Retinal pigment epithelial cell (primary cell): ENCODE results near the gene FTCD.
"Not testable (repeated sequence)": the region's sequence is repeated elsewhere in the genome, so short reads cannot be mapped to it uniquely, and the experiment has no call there.

Experiments used
- DNase-seq: peaks from one replicate; pipeline ENCODE4 v3.0.0-alpha.2; 2010; ENCODE audit warnings: low read depth
- H3K4me3 ChIP-seq: 2 replicates; pipeline ENCODE4 v1.5.1; 2011; ENCODE audit warnings: mild to moderate bottlenecking, low read length, control low read depth, moderate library complexity
- TF ChIP-seq, protein P1 (sequence below): conservative IDR thresholded peaks from 2 replicates; pipeline ENCODE4 v1.5.1; 2011; ENCODE audit warnings: low read depth, low read length, control low read depth, inconsistent platforms

FTCD gene

DNA sequence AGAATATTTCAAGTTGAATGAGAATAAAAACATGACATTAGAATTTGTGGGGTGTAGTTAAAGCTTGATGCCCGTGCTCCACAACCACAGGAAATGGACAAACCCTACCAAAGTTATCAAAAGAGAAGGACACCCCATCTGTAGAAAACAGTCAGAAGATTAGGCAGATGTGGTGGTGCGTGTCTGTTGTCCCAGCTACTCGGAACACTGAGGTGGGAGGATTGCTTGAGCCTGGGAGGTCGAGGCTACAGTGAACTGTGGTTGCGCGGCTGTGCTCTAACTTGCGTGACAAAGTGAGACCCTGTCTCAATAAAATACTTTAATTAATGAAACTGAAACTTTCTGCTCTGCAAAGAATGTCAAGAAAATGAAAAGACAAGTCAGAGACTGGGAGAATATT, 30.3 kb upstream of the FTCD start:
- TF ChIP-seq, protein P1, sequence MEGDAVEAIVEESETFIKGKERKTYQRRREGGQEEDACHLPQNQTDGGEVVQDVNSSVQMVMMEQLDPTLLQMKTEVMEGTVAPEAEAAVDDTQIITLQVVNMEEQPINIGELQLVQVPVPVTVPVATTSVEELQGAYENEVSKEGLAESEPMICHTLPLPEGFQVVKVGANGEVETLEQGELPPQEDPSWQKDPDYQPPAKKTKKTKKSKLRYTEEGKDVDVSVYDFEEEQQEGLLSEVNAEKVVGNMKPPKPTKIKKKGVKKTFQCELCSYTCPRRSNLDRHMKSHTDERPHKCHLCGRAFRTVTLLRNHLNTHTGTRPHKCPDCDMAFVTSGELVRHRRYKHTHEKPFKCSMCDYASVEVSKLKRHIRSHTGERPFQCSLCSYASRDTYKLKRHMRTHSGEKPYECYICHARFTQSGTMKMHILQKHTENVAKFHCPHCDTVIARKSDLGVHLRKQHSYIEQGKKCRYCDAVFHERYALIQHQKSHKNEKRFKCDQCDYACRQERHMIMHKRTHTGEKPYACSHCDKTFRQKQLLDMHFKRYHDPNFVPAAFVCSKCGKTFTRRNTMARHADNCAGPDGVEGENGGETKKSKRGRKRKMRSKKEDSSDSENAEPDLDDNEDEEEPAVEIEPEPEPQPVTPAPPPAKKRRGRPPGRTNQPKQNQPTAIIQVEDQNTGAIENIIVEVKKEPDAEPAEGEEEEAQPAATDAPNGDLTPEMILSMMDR: no peak
- no peak for DNase-seq
- H3K4me3 ChIP-seq: no peak overlapping the region

DNA sequence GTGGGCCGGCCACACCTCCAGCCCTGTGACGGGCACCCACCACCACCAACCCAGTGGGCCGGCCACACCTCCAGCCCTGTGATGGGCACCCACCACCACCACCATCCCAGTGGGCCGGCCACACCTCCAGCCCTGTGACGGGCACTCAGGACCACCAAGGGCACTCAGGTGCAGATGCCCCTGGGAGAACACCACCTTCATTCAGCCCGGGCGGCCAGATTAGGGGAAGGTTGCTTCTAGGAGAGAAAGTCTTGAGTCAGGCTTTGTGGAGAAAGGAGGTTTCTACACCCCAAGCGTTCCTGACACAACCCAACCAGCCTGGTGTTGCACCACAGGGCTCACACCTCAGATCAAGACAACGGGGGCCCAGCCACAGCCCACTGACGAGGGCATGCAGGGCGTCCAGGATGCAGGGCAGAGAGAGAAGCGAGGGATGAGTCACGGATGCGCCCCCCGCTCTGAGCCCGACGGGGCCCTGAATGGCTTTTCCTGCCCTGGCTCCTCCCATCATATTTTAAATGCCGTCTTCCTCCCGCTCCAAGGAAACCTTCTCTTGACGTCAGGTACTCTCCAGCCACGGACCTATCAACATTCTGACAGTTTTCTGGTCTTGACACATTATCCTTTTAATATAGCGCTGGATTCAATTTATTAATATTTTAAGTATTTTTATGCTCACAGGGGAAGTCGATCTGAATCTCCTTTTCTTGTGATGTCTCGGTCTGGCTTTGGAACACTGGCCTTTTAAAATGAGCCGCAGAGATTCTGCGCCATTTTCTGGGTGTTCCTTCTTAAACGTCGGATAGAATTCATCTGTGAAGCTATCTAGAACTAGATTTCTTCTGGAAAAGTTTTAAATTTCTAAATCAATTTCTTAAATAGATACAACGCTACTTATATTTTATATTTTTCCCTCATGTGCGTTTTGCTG, 29.5 kb upstream of the FTCD start:
- H3K4me3 ChIP-seq: peak overlapping the region; percentile 79
- TF ChIP-seq, protein P1: no peak
- DNase-seq: peak; percentile 83

DNA sequence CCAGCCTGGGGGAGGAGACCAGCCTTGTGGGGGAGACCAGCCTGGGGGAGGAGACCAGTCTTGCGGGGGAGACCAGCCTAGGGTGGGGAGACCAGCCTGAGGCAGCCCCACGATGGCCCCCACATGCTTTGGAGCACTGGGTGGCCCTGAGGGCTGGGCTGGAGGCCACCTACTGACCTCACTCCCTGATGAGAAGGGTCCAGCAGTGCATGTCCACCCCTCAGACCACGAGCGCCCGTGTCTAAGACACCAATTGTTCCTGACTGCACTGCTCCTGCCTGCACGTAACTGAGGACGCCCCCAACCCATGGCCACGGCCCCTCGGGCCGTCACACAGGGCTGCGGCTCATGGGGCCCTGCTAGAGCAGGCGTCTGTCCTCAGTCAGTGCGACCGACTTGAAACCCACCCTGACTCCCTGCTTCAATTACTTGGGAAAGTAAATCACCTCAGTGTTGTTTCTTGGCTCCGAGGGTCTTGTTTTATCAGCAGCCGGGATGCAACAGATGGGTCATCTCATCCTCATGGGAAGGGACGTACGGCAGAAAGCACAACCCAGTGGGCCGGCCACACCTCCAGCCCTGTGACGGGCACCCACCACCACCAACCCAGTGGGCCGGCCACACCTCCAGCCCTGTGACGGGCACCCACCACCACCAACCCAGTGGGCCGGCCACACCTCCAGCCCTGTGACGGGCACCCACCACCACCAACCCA, 28.7 kb upstream of the FTCD start, which contains the start of gene SPATC1L:
SPATC1L (minus strand) TSS at position 550 of the 715 bp plus-strand sequence. CDS start 1,643 bp downstream, outside the sequence.
- H3K4me3 ChIP-seq: peak within 1 kb of the TSS; percentile 88
- TF ChIP-seq, protein P1: no peak
- DNase-seq: no peak

DNA sequence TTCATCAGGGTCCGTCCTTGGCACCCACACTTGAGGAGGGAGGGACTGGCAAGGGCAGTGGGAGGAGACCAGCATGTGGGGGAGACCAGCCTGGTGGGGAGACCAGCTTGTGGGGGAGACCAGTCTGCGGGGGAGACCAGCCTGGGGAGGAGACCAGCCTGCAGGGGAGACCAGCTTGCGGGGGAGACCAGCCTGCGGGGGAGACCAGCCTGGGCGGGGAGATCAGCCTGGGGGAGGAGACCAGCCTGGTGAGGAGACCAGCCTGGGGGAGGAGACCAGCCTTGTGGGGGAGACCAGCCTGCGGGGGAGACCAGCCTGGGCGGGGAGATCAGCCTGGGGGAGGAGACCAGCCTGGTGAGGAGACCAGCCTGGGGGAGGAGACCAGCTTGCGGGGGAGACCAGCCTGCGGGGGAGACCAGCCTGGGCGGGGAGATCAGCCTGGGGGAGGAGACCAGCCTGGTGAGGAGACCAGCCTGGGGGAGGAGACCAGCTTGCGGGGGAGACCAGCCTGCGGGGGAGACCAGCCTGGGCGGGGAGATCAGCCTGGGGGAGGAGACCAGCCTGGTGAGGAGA, 28.0 kb upstream of the FTCD start:
- peak overlapping the region; percentile 88 for H3K4me3 ChIP-seq
- DNase-seq: not testable (repeated sequence)

DNA sequence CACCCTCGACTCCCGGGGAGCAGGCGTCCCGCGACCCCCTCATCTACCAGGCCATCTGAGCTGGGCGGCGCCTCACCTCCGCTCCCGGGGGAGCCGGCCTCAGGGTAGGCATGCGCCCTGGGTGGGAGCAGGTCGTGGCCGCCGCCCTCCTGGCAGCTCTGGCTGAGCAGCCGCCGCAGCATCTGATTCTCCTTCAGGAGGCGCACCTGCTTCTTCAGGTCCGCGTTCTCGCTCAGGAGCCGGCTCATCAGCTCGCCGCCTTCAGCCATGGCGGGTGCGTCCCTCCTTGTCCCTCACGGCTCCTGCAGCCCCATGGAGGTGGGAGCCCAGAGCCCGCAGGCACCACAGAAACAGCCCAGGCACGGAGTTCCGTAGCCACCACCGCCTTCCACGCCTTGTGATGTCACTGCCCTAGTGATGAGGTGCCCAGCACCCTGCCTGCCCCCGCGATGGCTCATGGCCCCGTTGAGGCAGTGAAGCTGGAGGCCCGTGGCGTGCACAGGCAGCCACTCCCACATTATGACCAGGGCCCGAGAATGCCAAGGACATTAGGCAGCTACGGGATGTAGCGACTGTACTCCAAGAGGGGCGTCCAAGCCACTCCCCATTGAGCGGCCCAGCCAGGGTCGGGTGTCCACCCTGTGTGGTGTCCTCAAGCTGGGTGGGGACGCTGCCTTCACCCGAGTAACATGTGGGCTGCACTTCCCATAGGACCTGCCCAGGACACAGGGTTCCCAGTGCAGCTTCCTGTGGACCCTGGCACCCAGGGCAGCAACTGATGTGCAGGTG, 27.4 kb upstream of the FTCD start:
- H3K4me3 ChIP-seq: no peak overlapping the region
- TF ChIP-seq, protein P1: no peak
- DNase-seq: no peak

DNA sequence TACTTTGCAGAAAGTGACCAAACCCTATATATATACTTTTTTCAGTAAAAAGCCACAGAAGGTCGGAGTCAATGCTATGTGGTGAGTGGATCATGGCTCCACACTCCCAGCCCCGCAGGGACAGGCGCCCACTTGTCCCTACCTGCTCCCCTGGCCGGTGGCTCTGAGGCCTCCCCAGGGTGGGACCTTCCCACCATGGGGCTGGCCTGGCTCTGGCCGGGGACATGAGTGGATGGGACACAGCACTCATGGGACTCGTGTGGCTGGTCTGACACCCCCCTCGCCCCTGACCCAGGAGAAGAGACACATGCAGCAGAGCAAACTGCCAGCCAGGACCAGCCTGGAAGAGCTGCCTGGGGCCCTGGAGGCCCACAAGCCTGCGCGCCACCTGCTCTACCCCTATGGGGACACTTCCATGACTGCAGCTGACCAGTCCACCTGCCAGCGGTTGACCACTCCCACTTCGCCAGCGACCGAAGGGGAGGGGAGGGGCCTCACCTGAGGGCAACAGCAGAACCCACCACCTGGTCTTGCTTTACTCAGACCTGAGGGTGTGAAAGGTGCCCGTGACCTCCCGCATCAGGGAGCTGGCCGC, 26.7 kb upstream of the FTCD start:
- TF ChIP-seq, protein P1: no peak
- no peak overlapping the region for H3K4me3 ChIP-seq
- DNase-seq: no peak
